A549 (cell line): Measurements from ENCODE around the gene UBE2O. TPM values are rescaled to one million over a fixed set of nuclear protein-coding genes. Genes with fewer than 3 reads are reported as not detected.

Source experiments
- ATAC-seq, 2 experiments: fragments of 200-7000 bp in 1 of 2; fragments of >200 bp in 1 of 2; cut with Nextera tagmentation in 1 of 2; cut with Tn5 transposase in 1 of 2; 3 replicates each; pipeline versions ENCODE4 v1.8.0 to v1.9.1; 2018 to 2020; ENCODE audit warnings: mild to moderate bottlenecking in 1 of 2, moderate library complexity in 1 of 2
- CTCF ChIA-PET: fragments of 300-600 bp; sonication (Branson Sonifier 250); formaldehyde crosslinking; extraction: SDS; loops from one replicate; lab custom pipeline; 2021; ENCODE audit warnings: antibody characterized with exemption, inconsistent platforms; lab: Yijun Ruan, JAX
- POLR2A ChIA-PET: fragments of 350-600 bp; formaldehyde crosslinking; extraction: SDS; loops from one replicate; lab custom pipeline; 2021; ENCODE audit warnings: antibody characterized with exemption, inconsistent platforms; lab: Yijun Ruan, JAX
- DNase-seq, 2 experiments: peaks; one replicate each; pipeline versions ENCODE4 v3.0.0 to v3.0.0-alpha.2; 2011 to 2016; ENCODE audit warnings: low read depth in 1 of 2, low spot score in 1 of 2
- FAIRE-seq: peaks from 2 replicates; lab custom pipeline; 2011; peaks lifted over from hg19 to GRCh38; lab: Jason Lieb, UNC
- H3K27ac ChIP-seq, 2 experiments: fragments of >200 bp; sonication (Bioruptor Twin); formaldehyde crosslinking; 3 replicates each; pipeline ENCODE4 v1.5.1; 2016 to 2017
- H3K4me1 ChIP-seq: fragments of >200 bp; sonication (Bioruptor Twin); formaldehyde crosslinking; 3 replicates; pipeline ENCODE4 v1.6.1; 2016
- H3K4me2 ChIP-seq: fragments of >200 bp; sonication (Bioruptor Twin); formaldehyde crosslinking; 3 replicates; pipeline ENCODE4 v1.6.1; 2016
- H3K4me3 ChIP-seq: fragments of >200 bp; sonication (Bioruptor Twin); formaldehyde crosslinking; 3 replicates; pipeline ENCODE4 v1.5.1; 2016
- H3K9me3 ChIP-seq: fragments of >200 bp; sonication (Bioruptor Twin); formaldehyde crosslinking; 3 replicates; pipeline ENCODE4 v1.6.1; 2016
- CHD2 ChIP-seq: fragments of 150-350 bp; IDR thresholded peaks from 2 replicates; pipeline ENCODE4 v1.6.1; 2014; ENCODE audit warnings: low read length; ENCODE audit not compliant: partially characterized antibody
- CHD4 ChIP-seq: fragments of 200-600 bp; sonication (generic); IDR thresholded peaks from 2 replicates; pipeline ENCODE4 v1.6.1; 2016; ENCODE audit warnings: antibody characterized with exemption, mild to moderate bottlenecking, borderline replicate concordance
- EHF ChIP-seq: fragments of 250-450 bp; sonication (Bioruptor Pico); IDR thresholded peaks from 2 replicates; pipeline ENCODE4 v1.5.0; 2020; ENCODE audit warnings: mild to moderate bottlenecking
- EP300 ChIP-seq, 2 experiments: fragments of >200 bp; sonication (Bioruptor Twin); formaldehyde crosslinking; IDR thresholded peaks; 2 replicates in 1 of 2; 3 replicates in 1 of 2; pipeline ENCODE4 v1.6.1; 2016 to 2017
- GATA3 ChIP-seq: IDR thresholded peaks from 2 replicates; pipeline ENCODE4 v1.6.1; 2012; ENCODE audit warnings: borderline replicate concordance
- JUN ChIP-seq, 2 experiments: fragments of >200 bp; sonication (Bioruptor Twin); formaldehyde crosslinking; IDR thresholded peaks; 2 replicates in 1 of 2; 3 replicates in 1 of 2; pipeline ENCODE4 v1.6.1; 2016 to 2017
- JUNB ChIP-seq: fragments of >200 bp; sonication (Bioruptor Twin); formaldehyde crosslinking; IDR thresholded peaks from 2 replicates; pipeline ENCODE4 v1.6.1; 2016
- NFE2L2 ChIP-seq: fragments of 150-350 bp; conservative IDR thresholded peaks from 2 replicates; pipeline ENCODE4 v1.6.1; 2014; ENCODE audit warnings: low read length
- POLR2AphosphoS2 ChIP-seq: conservative IDR thresholded peaks from 2 replicates; pipeline ENCODE4 v1.6.1; 2012; ENCODE audit warnings: low read length, improper control_type of control experiment, inconsistent platforms
- RCOR1 ChIP-seq: fragments of 150-350 bp; IDR thresholded peaks from 2 replicates; pipeline ENCODE4 v1.6.1; 2014; ENCODE audit warnings: antibody characterized with exemption, low read length, low read depth
- RNF2 ChIP-seq: fragments of 200-600 bp; sonication (generic); IDR thresholded peaks from 2 replicates; pipeline ENCODE4 v1.6.1; 2016; ENCODE audit warnings: low read depth, mild to moderate bottlenecking, antibody characterized with exemption, moderate library complexity, borderline replicate concordance
- TP53 ChIP-seq: fragments of 250-450 bp; sonication (Bioruptor Pico); IDR thresholded peaks from 2 replicates; pipeline ENCODE4 v1.5.0; 2021; ENCODE audit warnings: mild to moderate bottlenecking, moderate library complexity
- ZC3H11A ChIP-seq: fragments of 450-650 bp; IDR thresholded peaks from 2 replicates; pipeline ENCODE4 v1.6.1; 2014; ENCODE audit warnings: antibody characterized with exemption, mild to moderate bottlenecking
- WGBS: methylation state at CpG from one replicate; pipeline ENCODE4 v1.1.6; 2017; ENCODE audit errors: missing lambda C conversion rate; 5-methylcytosine and 5-hydroxymethylcytosine counted together
- polyA plus RNA-seq, 4 experiments: library from polyadenylated mRNA; depleted of rRNA in 3 of 4; stranded (reverse); fragments of >200 nt; fragmentation: RNase III in 1 of 4; extraction: RNeasy Plus Mini Kit Qiagen cat#74134 plus additional on column Dnase treatment in 1 of 4; gene quantifications; 2 replicates in 3 of 4; 3 replicates in 1 of 4; pipeline ENCODE4 v1.2.3, GENCODE V29; 2011 to 2017
- TF ChIP-seq, protein P1 (sequence below): fragments of 200-600 bp; sonication (generic); IDR thresholded peaks from 2 replicates; pipeline ENCODE4 v1.6.1; 2016; ENCODE audit warnings: antibody characterized with exemption, mild to moderate bottlenecking, moderate library complexity
- TF ChIP-seq, protein P2 (sequence below): IDR thresholded peaks from 2 replicates; pipeline ENCODE4 v1.6.1; 2012; ENCODE audit warnings: low read depth, borderline replicate concordance

UBE2O gene
- polyA plus RNA-seq, 2 of the 4 experiments (the other 2 are of a cell fraction) = 22.0 to 25.7 TPM

DNA sequence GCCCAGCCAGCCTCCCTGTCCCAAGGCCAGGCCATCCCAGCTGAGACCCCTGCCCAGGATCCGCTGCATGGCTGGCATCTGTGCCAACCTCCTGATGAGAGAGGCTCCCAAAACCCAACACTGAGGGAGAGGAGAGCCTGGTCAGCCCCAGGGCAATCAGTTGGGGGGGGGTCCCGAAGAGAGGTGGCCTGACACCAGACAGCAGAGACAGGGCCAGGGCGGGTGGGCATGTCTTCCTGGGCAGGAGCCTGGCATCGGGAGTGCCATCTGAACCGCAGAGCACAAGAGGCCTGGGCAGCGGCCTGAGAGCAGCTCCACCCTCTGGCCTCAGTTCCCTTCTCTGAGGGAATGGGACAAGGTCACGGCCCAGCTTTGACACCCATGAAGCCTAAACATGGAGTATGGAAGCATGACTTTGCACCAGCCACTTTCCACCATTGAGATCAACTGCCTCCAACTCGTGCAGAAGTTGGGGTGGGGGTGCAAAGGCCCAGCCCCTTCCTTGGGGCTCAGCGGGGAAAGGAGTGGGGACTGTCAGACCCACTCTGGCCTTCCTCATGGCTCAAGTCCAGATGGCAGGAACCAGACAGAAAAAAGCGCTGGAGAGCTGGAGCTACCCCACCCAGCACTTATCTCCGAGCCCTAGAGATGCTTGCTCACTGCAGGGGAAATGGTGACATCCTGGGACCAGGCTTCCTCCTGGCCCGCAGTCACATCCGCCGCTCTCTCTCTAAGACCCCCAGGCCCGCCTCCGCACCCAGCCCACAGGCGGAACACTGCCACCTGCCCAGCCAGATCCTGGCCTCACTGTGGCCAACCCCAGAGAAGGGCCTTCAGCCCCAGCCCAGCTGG, 38.5 kb upstream of the UBE2O start:
- WGBS = 90% methylated on average over 16 of the region's 17 CpGs
- TF ChIP-seq CHD2 (no peak), JUNB (no peak), POLR2AphosphoS2 (no peak), CHD4 (no peak), TP53 (CRISPR knock-in tag) (no peak), EP300 (IDR thresholded peaks at IDR 0.05) (no peak), GATA3 (no peak), JUN (IDR thresholded peaks at IDR 0.05) (no peak)
- TF ChIP-seq, protein P1, sequence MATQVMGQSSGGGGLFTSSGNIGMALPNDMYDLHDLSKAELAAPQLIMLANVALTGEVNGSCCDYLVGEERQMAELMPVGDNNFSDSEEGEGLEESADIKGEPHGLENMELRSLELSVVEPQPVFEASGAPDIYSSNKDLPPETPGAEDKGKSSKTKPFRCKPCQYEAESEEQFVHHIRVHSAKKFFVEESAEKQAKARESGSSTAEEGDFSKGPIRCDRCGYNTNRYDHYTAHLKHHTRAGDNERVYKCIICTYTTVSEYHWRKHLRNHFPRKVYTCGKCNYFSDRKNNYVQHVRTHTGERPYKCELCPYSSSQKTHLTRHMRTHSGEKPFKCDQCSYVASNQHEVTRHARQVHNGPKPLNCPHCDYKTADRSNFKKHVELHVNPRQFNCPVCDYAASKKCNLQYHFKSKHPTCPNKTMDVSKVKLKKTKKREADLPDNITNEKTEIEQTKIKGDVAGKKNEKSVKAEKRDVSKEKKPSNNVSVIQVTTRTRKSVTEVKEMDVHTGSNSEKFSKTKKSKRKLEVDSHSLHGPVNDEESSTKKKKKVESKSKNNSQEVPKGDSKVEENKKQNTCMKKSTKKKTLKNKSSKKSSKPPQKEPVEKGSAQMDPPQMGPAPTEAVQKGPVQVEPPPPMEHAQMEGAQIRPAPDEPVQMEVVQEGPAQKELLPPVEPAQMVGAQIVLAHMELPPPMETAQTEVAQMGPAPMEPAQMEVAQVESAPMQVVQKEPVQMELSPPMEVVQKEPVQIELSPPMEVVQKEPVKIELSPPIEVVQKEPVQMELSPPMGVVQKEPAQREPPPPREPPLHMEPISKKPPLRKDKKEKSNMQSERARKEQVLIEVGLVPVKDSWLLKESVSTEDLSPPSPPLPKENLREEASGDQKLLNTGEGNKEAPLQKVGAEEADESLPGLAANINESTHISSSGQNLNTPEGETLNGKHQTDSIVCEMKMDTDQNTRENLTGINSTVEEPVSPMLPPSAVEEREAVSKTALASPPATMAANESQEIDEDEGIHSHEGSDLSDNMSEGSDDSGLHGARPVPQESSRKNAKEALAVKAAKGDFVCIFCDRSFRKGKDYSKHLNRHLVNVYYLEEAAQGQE = no peak
- TF ChIP-seq, protein P2, sequence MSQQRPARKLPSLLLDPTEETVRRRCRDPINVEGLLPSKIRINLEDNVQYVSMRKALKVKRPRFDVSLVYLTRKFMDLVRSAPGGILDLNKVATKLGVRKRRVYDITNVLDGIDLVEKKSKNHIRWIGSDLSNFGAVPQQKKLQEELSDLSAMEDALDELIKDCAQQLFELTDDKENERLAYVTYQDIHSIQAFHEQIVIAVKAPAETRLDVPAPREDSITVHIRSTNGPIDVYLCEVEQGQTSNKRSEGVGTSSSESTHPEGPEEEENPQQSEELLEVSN = no peak
- TF ChIP-seq, all 56 proteins: peak for 0
- Histone ChIP-seq H3K4me2 (no peak overlapping the region), H3K9me3 (no peaks in the 10 kb centered on the region), H3K27ac (peak overlapping the region in 1 of 2 experiments; percentile 16; a peak in 1 of 6 replicates), H3K4me3 (no peak overlapping the region), H3K4me1 (peaks cover 19% of the 10 kb centered on the region)
- DNase-seq (no peak), FAIRE-seq (no peak), ATAC-seq (no peak)
- ChIA-PET POLR2A (no interaction called here), CTCF (interaction anchor here (0.9 to 64.5 kb wide), 8 partner anchors 7 to 225 kb away, joined by 3 to 1994 read pairs (median 6); partner anchors contain the start of genes AANAT and UBE2O)

DNA sequence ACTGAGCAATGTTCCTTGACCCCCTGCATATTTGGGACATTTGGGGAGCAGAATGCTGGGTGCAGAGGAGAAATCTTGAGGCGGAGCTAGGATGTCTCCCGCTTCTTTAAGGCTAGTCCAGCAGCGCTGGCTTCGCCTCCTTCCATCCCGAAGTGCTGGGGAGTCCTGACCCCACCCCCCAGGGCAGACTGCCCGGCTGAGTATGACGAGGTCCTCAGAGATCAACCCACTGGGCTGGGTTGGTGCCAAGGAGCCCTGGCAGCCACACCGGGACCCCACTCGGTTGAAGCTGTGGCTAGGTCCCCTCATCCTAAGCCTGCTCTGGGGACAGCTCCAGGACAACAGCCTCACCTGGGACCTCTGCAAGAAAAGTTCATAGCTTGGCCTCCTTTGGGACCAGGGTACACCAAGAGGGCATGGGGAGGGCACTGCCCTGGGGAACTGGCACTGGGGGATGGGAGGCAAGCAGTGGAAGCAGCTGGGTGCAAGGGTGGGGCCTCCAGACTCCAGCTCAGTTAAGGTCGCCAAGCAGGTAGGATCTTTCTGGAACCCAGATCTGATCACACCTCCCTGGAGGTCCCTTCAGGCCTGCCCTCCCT, 37.3 kb upstream of the UBE2O start:
- WGBS = 76% methylated on average over 10 of the region's 10 CpGs
- ATAC-seq = no peak
- Histone ChIP-seq H3K4me1 (peaks cover 25% of the 10 kb centered on the region), H3K4me3 (no peak overlapping the region), H3K27ac (peak overlapping the region in 1 of 2 experiments; percentile 0; a peak in 1 of 6 replicates), H3K9me3 (no peaks in the 10 kb centered on the region), H3K4me2 (no peak overlapping the region)
- POLR2A ChIA-PET = interaction anchor here (0.6 to 1.8 kb wide), 3 partner anchors 10 to 182 kb away, joined by 3 to 7 read pairs (median 6); no protein-coding TSS in a partner anchor
- no peak for DNase-seq
- CTCF ChIA-PET = interaction anchor here (1.1 to 64.5 kb wide), 8 partner anchors 10 to 224 kb away, joined by 3 to 1994 read pairs (median 6); partner anchors contain the start of genes AANAT and UBE2O
- no peak for FAIRE-seq
- TF ChIP-seq JUNB (no peak), RNF2 (no peak), EHF (CRISPR knock-in tag) (no peak), ZC3H11A (no peak), RCOR1 (no peak), NFE2L2 (no peak), POLR2AphosphoS2 (no peak)
- TF ChIP-seq, protein P1 = no peak
